Mesenchymal stem cell (in vitro differentiated cells and primary cell): ENCODE measurements around the gene OR56A4.

Experiments used
- DNase-seq: peaks from one replicate; pipeline ENCODE4 v3.0.0-alpha.2; 2013
- H2AFZ ChIP-seq: one replicate; pipeline ENCODE4 v1.6.1; 2013; ENCODE audit warnings: low read depth, mild to moderate bottlenecking, control low read depth, inconsistent platforms, low read length, moderate library complexity
- H2AK5ac ChIP-seq: 2 replicates; pipeline ENCODE4 v1.6.1; 2013; ENCODE audit warnings: low read length, moderate library complexity, mild to moderate bottlenecking, inconsistent platforms; ENCODE audit not compliant: severe bottlenecking
- H2BK120ac ChIP-seq: one replicate; pipeline ENCODE4 v1.6.1; 2013; ENCODE audit warnings: low read depth, mild to moderate bottlenecking, inconsistent platforms, low read length, moderate library complexity
- H2BK12ac ChIP-seq, 2 experiments: one replicate each; pipeline ENCODE4 v1.6.1; 2013; ENCODE audit warnings: inconsistent platforms in 2 of 2, low read length in 2 of 2, mild to moderate bottlenecking in 2 of 2, moderate library complexity in 2 of 2, control low read depth in 1 of 2
- H2BK15ac ChIP-seq: one replicate; pipeline ENCODE4 v1.6.1; 2013; ENCODE audit warnings: mild to moderate bottlenecking, low read depth, inconsistent platforms; ENCODE audit not compliant: poor library complexity, severe bottlenecking
- H2BK5ac ChIP-seq: 2 replicates; pipeline ENCODE4 v1.6.1; 2013; ENCODE audit warnings: low read depth, mild to moderate bottlenecking, low read length, control low read depth, inconsistent platforms; ENCODE audit not compliant: poor library complexity, severe bottlenecking
- H3K14ac ChIP-seq, 2 experiments: one replicate each; pipeline ENCODE4 v1.6.1; 2013; ENCODE audit warnings: inconsistent platforms in 2 of 2, low read length in 2 of 2, control low read depth in 1 of 2, mild to moderate bottlenecking in 1 of 2, moderate library complexity in 1 of 2
- H3K18ac ChIP-seq, 2 experiments: one replicate each; pipeline ENCODE4 v1.6.1; 2013; ENCODE audit warnings: inconsistent platforms in 2 of 2, low read length in 2 of 2, control low read depth in 1 of 2, low read depth in 1 of 2, mild to moderate bottlenecking in 1 of 2
- H3K23ac ChIP-seq, 2 experiments: one replicate each; pipeline ENCODE4 v1.6.1; 2013; ENCODE audit warnings: inconsistent platforms in 2 of 2, low read length in 2 of 2, mild to moderate bottlenecking in 2 of 2, moderate library complexity in 2 of 2, control low read depth in 1 of 2
- H3K27ac ChIP-seq: 2 replicates; pipeline ENCODE4 v1.5.1; 2013; ENCODE audit warnings: mild to moderate bottlenecking, moderate library complexity, low read length, control low read depth, inconsistent platforms; ENCODE audit not compliant: poor library complexity, severe bottlenecking
- H3K27me3 ChIP-seq, 2 experiments: 2 replicates each; pipeline versions ENCODE4 v1.6.1 to v1.7.0; 2013; ENCODE audit warnings: low read length in 2 of 2, mild to moderate bottlenecking in 2 of 2, moderate library complexity in 2 of 2, control low read depth in 1 of 2, inconsistent platforms in 1 of 2; ENCODE audit not compliant: control insufficient read depth in 1 of 2, insufficient read depth in 1 of 2
- H3K36me3 ChIP-seq, 2 experiments: 2 replicates each; pipeline versions ENCODE4 v1.6.1 to v1.7.0; 2013; ENCODE audit warnings: low read length in 2 of 2, control low read depth in 1 of 2, inconsistent platforms in 1 of 2, low read depth in 1 of 2, mild to moderate bottlenecking in 1 of 2; ENCODE audit not compliant: insufficient read depth in 2 of 2, control insufficient read depth in 1 of 2
- H3K4ac ChIP-seq, 2 experiments: one replicate each; pipeline ENCODE4 v1.6.1; 2013; ENCODE audit warnings: inconsistent platforms in 2 of 2, low read length in 2 of 2, mild to moderate bottlenecking in 2 of 2, moderate library complexity in 2 of 2, control low read depth in 1 of 2, low read depth in 1 of 2
- H3K4me1 ChIP-seq: 2 replicates; pipeline ENCODE4 v1.6.1; 2013; ENCODE audit warnings: low read depth, low read length, control low read depth; ENCODE audit not compliant: control insufficient read depth, insufficient read depth
- H3K4me2 ChIP-seq: 2 replicates; pipeline ENCODE4 v1.6.1; 2013; ENCODE audit warnings: low read length, mild to moderate bottlenecking, inconsistent platforms; ENCODE audit not compliant: poor library complexity, severe bottlenecking
- H3K4me3 ChIP-seq, 2 experiments: 2 replicates each; pipeline versions ENCODE4 v1.5.1 to v1.7.0; 2013; ENCODE audit warnings: low read length in 2 of 2, mild to moderate bottlenecking in 2 of 2, control low read depth in 1 of 2, low read depth in 1 of 2; ENCODE audit not compliant: insufficient read depth in 1 of 2
- H3K79me1 ChIP-seq: replicated peaks from 2 replicates; pipeline ENCODE4 v1.6.1; 2013; ENCODE audit warnings: mild to moderate bottlenecking, control low read depth, low read length, inconsistent platforms; ENCODE audit not compliant: poor library complexity, severe bottlenecking
- H3K9ac ChIP-seq: 2 replicates; pipeline ENCODE4 v1.7.0; 2013; ENCODE audit warnings: mild to moderate bottlenecking, low read length, moderate library complexity
- H3K9me3 ChIP-seq: 2 replicates; pipeline ENCODE4 v1.7.0; 2013; ENCODE audit warnings: mild to moderate bottlenecking, low read length; ENCODE audit not compliant: control insufficient read depth
- H4K8ac ChIP-seq: one replicate; pipeline ENCODE4 v1.6.1; 2013; ENCODE audit warnings: inconsistent platforms, mild to moderate bottlenecking, low read length, moderate library complexity
- H4K91ac ChIP-seq: one replicate; pipeline ENCODE4 v1.6.1; 2013; ENCODE audit warnings: mild to moderate bottlenecking, low read length, inconsistent platforms
- WGBS: methylation state at CpG from one replicate; pipeline ENCODE4 v1.1.7; 2013; ENCODE audit warnings: mixed read lengths; 5-methylcytosine and 5-hydroxymethylcytosine counted together

Gene OR56A4

DNA sequence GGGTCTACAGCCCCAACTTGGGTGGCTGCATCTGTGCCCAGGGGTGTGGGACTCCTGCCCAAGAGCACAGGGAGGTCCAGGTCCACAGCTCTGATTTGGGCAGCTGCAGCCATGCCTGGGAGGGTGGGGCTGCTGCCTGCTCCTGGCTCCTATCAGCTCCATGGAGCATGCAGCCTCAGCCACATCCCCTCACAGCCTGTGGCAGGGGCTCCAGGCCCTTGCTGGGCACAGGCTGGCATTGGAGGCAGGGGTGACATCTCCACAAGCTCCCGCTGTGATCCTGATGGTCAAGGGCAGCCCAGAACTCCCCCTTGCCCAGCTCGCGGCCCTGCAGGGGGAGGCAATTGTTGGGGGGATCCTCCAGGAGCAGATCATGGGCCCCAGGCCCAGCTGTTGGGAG, 6.3 kb upstream of the OR56A4 start:
- Histone ChIP-seq H3K36me3 (no peaks in the 10 kb centered on the region), H3K4me3 (no peak overlapping the region), H3K23ac (no peak overlapping the region), H2AFZ (no peak overlapping the region), H3K4ac (no peak overlapping the region), H2AK5ac (no peak overlapping the region), H3K18ac (no peak overlapping the region), H4K91ac (no peak overlapping the region), H3K79me1 (no peaks in the 10 kb centered on the region), H3K4me1 (no peaks in the 10 kb centered on the region), H3K9me3 (no peaks in the 10 kb centered on the region), H3K27me3 (peaks cover 0 to 11% of the 10 kb centered on the region in 2 experiments), H3K9ac (no peak overlapping the region), H3K4me2 (no peak overlapping the region), H4K8ac (no peak overlapping the region), H2BK5ac (no peak overlapping the region), H2BK15ac (no peak overlapping the region), H2BK12ac (no peak overlapping the region), H2BK120ac (no peak overlapping the region), H3K27ac (no peak overlapping the region), H3K14ac (no peak overlapping the region)
- 97% methylated on average over 3 of the region's 3 CpGs for WGBS
- DNase-seq, result no peak

GRCh38 chr11:6012035-6012668, 5.4 kb upstream of the OR56A4 start:
- no peak overlapping the region for H4K91ac ChIP-seq
- H2BK120ac ChIP-seq, result no peak overlapping the region
- H3K79me1 ChIP-seq, result no peaks in the 10 kb centered on the region
- no peak overlapping the region for H3K27ac ChIP-seq
- no peaks in the 10 kb centered on the region for H3K4me1 ChIP-seq
- H3K36me3 ChIP-seq, result no peaks in the 10 kb centered on the region
- no peak overlapping the region for H4K8ac ChIP-seq
- peak; percentile 0 for DNase-seq
- no peak overlapping the region for H3K4ac ChIP-seq
- H2BK5ac ChIP-seq, result no peak overlapping the region
- no peak overlapping the region for H3K4me3 ChIP-seq
- no peak overlapping the region for H3K14ac ChIP-seq
- H2BK12ac ChIP-seq, result no peak overlapping the region
- no peak overlapping the region for H2AK5ac ChIP-seq
- H3K23ac ChIP-seq, result no peak overlapping the region
- H3K18ac ChIP-seq, result no peak overlapping the region
- peaks cover 0 to 17% of the 10 kb centered on the region in 2 experiments for H3K27me3 ChIP-seq
- H3K9me3 ChIP-seq, result no peaks in the 10 kb centered on the region
- no peak overlapping the region for H3K4me2 ChIP-seq
- WGBS, result 66% methylated on average over 4 of the region's 4 CpGs
- H2AFZ ChIP-seq, result no peak overlapping the region
- no peak overlapping the region for H2BK15ac ChIP-seq
- H3K9ac ChIP-seq, result no peak overlapping the region

DNA sequence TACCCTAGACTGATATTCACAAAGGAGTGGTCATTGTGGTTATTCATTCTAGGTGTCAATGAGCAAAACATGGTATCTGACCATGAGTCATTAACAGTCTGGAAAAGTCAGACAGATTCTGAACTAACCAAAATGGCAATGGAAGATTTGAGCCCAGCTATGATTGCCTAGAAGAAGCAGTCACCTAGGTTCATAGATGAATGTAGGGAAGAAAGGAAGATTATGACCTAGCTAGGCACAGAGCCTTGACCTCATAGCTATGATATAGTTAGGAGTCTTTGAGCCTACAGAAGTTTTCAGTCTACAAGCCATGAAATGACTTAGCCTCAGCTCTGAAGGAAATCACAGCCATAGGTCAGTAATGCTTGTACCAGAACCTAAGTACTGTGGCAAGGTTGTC, 351 bp downstream of the OR56A4 start:
- no peaks in the 10 kb centered on the region for H3K79me1 ChIP-seq
- H3K18ac ChIP-seq, result no peak overlapping the region
- no peak overlapping the region for H3K14ac ChIP-seq
- H3K4ac ChIP-seq, result no peak overlapping the region
- H2BK15ac ChIP-seq, result no peak overlapping the region
- no peak overlapping the region for H3K9ac ChIP-seq
- no peak overlapping the region for H3K4me2 ChIP-seq
- H4K8ac ChIP-seq, result no peak overlapping the region
- no peaks in the 10 kb centered on the region for H3K4me1 ChIP-seq
- no peak overlapping the region for H3K4me3 ChIP-seq
- no peak overlapping the region for H2BK120ac ChIP-seq
- H2BK5ac ChIP-seq, result no peak overlapping the region
- H3K27me3 ChIP-seq, result peaks cover 0 to 26% of the 10 kb centered on the region in 2 experiments
- H4K91ac ChIP-seq, result no peak overlapping the region
- H2BK12ac ChIP-seq, result no peak overlapping the region
- no peak for DNase-seq
- H3K27ac ChIP-seq, result no peak overlapping the region
- H3K23ac ChIP-seq, result no peak overlapping the region
- no peaks in the 10 kb centered on the region for H3K9me3 ChIP-seq
- H2AK5ac ChIP-seq, result no peak overlapping the region
- H3K36me3 ChIP-seq, result no peaks in the 10 kb centered on the region
- H2AFZ ChIP-seq, result no peak overlapping the region

DNA sequence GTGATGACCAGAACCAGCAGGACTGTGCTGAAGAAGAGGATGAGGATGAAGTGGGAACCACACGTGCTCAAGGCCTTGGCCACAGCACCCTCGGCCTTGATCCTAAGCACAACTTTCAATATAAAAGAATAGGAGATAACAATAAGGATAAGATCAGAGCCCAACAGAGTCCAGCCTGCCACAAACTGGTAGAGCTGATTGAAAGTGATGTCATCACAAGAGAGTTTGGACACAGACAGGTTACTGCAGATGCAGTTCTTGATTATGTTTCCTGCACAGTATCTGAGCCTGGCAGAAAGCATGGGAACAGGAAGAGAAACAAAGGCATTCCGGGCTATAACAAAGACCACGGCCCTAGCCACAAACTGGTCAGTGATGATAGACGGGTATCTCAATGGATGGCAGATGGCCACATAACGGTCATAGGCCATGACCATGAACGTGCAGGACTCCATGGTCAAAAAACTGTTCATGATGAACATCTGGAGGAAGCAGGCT, 4.5 kb downstream of the OR56A4 start:
- 84% methylated on average over 6 of the region's 7 CpGs for WGBS
- Histone ChIP-seq H3K14ac (no peak overlapping the region), H3K4me3 (no peak overlapping the region), H2BK120ac (no peak overlapping the region), H2AFZ (no peak overlapping the region), H4K8ac (no peak overlapping the region), H3K23ac (no peak overlapping the region), H3K9me3 (no peaks in the 10 kb centered on the region), H2BK15ac (no peak overlapping the region), H4K91ac (no peak overlapping the region), H3K27ac (no peak overlapping the region), H2BK5ac (no peak overlapping the region), H2BK12ac (no peak overlapping the region), H3K18ac (no peak overlapping the region), H3K36me3 (no peaks in the 10 kb centered on the region), H2AK5ac (no peak overlapping the region), H3K4ac (no peak overlapping the region), H3K79me1 (no peaks in the 10 kb centered on the region), H3K27me3 (peaks cover 0 to 20% of the 10 kb centered on the region in 2 experiments), H3K4me2 (no peak overlapping the region), H3K4me1 (no peaks in the 10 kb centered on the region), H3K9ac (no peak overlapping the region)
- no peak for DNase-seq
